Erythroblast (primary cell): ENCODE results near the gene CERS6.

ENCODE experiments used
- DNase-seq, 2 experiments: peaks; one replicate each; lab custom pipeline; 2025; lab: John Stamatoyannopoulos, UW
- GATA1 ChIP-seq: IDR thresholded peaks from 2 replicates; pipeline ENCODE4 v1.6.1; 2011; ENCODE audit warnings: low read depth, mild to moderate bottlenecking, control low read depth, low read length, moderate library complexity
- POLR2A ChIP-seq: IDR thresholded peaks from 2 replicates; pipeline ENCODE4 v1.6.1; 2011; ENCODE audit warnings: mild to moderate bottlenecking, low read length

CERS6 gene

GRCh38 chr2:168574856-168575630, 119.0 kb downstream of the CERS6 start:
- DNase-seq = no peak
- TF ChIP-seq GATA1 (no peak), POLR2A (no peak)

- peak in 1 of 2 experiments; percentile 22 for DNase-seq
- TF ChIP-seq POLR2A (no peak), GATA1 (no peak)
Observed at GRCh38 chr2:168577885-168578284, 121.8 kb downstream of the CERS6 start.

- DNase-seq = peak in 1 of 2 experiments; percentile 26
- TF ChIP-seq GATA1 (no peak), POLR2A (no peak)
Observed at GRCh38 chr2:168583064-168583709, 127.1 kb downstream of the CERS6 start.

- peak; percentile 4 to 53 for DNase-seq
- TF ChIP-seq GATA1 (no peak), POLR2A (no peak)
Observed at GRCh38 chr2:168583710-168584521, 127.8 kb downstream of the CERS6 start.

- TF ChIP-seq GATA1 (no peak), POLR2A (no peak)
- no peak for DNase-seq
Observed at GRCh38 chr2:168584911-168585310, 128.8 kb downstream of the CERS6 start.

- TF ChIP-seq GATA1 = no peak
- no peak for TF ChIP-seq POLR2A
- no peak for DNase-seq
Observed at GRCh38 chr2:168585700-168586099, 129.6 kb downstream of the CERS6 start.

GRCh38 chr2:168587307-168587706, 131.2 kb downstream of the CERS6 start:
- DNase-seq = no peak
- TF ChIP-seq GATA1 (no peak), POLR2A (no peak)

GRCh38 chr2:168589236-168590211, 133.5 kb downstream of the CERS6 start:
- no peak for TF ChIP-seq POLR2A
- TF ChIP-seq GATA1 = no peak
- DNase-seq = no peak

- TF ChIP-seq GATA1 (no peak), POLR2A (no peak)
Observed at GRCh38 chr2:168592181-168592831, 136.2 kb downstream of the CERS6 start.

GRCh38 chr2:168593713-168594112, 137.6 kb downstream of the CERS6 start:
- no peak for TF ChIP-seq GATA1
- no peak for TF ChIP-seq POLR2A
- no peak for DNase-seq

More at GRCh38 chr2:168592181-168592831, 136.2 kb downstream of the CERS6 start:
- no peak for DNase-seq

GRCh38 chr2:168594778-168595177, 138.7 kb downstream of the CERS6 start:
- DNase-seq = no peak
- TF ChIP-seq POLR2A (no peak), GATA1 (no peak)

- no peak for DNase-seq
- no peak for TF ChIP-seq GATA1
- TF ChIP-seq POLR2A = no peak
Observed at GRCh38 chr2:168596881-168597655, 141.0 kb downstream of the CERS6 start.
